K562 (cell line): Measurements from ENCODE around the gene CD38. TPM values are rescaled to one million over a fixed set of nuclear protein-coding genes. Genes with fewer than 3 reads are reported as not detected.
A peak's percentile ranks its signal among the peaks of the same experiment; 100 is the strongest.

Source experiments
- ATAC-seq: fragments of 200-7000 bp; cut with Tn5 transposase; 3 replicates; pipeline ENCODE4 v1.9.1; 2020; ENCODE audit warnings: moderate library complexity
- BruUV-seq: library from RNA; stranded (reverse); fragments of 400-500 nt; replicated peaks from 2 replicates; lab custom pipeline; 2021; lab: Mats Ljungman, UMichigan
- CTCF ChIA-PET: fragments of 300-600 bp; formaldehyde crosslinking; extraction: SDS; loops from one replicate; lab custom pipeline; 2021; ENCODE audit warnings: low intra/inter-chr PET ratio; lab: Yijun Ruan, JAX
- POLR2A ChIA-PET: fragments of 300-600, 350-650 bp; sonication (Branson Sonifier 250); formaldehyde crosslinking; extraction: SDS; loops from one replicate; lab custom pipeline; 2021; ENCODE audit warnings: antibody characterized with exemption, inconsistent platforms; lab: Yijun Ruan, JAX
- DNase-seq, 4 experiments: peaks; one replicate each; pipeline versions ENCODE4 v3.0.0 to v3.0.0-alpha.2; 2011 to 2018; ENCODE audit warnings: low spot score in 3 of 4, mixed read lengths in 3 of 4; ENCODE audit errors: extremely low read depth in 1 of 4
- FAIRE-seq: peaks from 2 replicates; lab custom pipeline; 2011; peaks lifted over from hg19 to GRCh38; lab: Jason Lieb, UNC
- H2AFZ ChIP-seq: 2 replicates; pipeline ENCODE4 v1.6.0; 2011; ENCODE audit warnings: low read depth, low read length, control low read depth, inconsistent platforms
- H3K27ac ChIP-seq: fragments of 200-600 bp; 3 replicates; pipeline ENCODE4 v1.8.0; 2011; ENCODE audit warnings: low read depth, mild to moderate bottlenecking, control low read depth, inconsistent platforms, low read length, moderate library complexity, mixed read lengths; ENCODE audit errors: extremely low read depth
- H3K27me3 ChIP-seq, 2 experiments: fragments of 300-600 bp in 1 of 2; 2 replicates in 1 of 2; 3 replicates in 1 of 2; pipeline versions ENCODE4 v1.6.0 to v1.8.0; 2011; ENCODE audit warnings: inconsistent platforms in 2 of 2, low read length in 2 of 2, mild to moderate bottlenecking in 1 of 2, mixed read lengths in 1 of 2, moderate library complexity in 1 of 2; ENCODE audit not compliant: control insufficient read depth in 2 of 2, insufficient read depth in 2 of 2
- H3K36me3 ChIP-seq: fragments of 300-600 bp; 3 replicates; pipeline ENCODE4 v1.8.0; 2011; ENCODE audit warnings: mild to moderate bottlenecking, low read length, inconsistent platforms; ENCODE audit not compliant: control insufficient read depth, insufficient read depth
- H3K4me1 ChIP-seq, 2 experiments: fragments of 200-600 bp in 1 of 2; replicated peaks in 1 of 2; 2 replicates in 1 of 2; 3 replicates in 1 of 2; pipeline versions ENCODE4 v1.5.1 to v1.8.0; 2011; ENCODE audit warnings: inconsistent platforms in 2 of 2, low read length in 2 of 2, mild to moderate bottlenecking in 1 of 2, mixed read lengths in 1 of 2, moderate library complexity in 1 of 2; ENCODE audit not compliant: control insufficient read depth in 2 of 2, insufficient read depth in 2 of 2
- H3K4me2 ChIP-seq: 2 replicates; pipeline ENCODE4 v1.6.1; 2011; ENCODE audit warnings: low read length, control low read depth, inconsistent platforms, mixed read lengths; ENCODE audit not compliant: insufficient read depth
- H3K4me3 ChIP-seq: fragments of 200-600 bp; sonication (generic), shearing (Covaris generic); 2 replicates; pipeline ENCODE4 v1.5.1; 2016; ENCODE audit warnings: control low read depth, inconsistent platforms
- H3K79me2 ChIP-seq: fragments of 200-600 bp; 3 replicates; pipeline ENCODE4 v1.8.0; 2011; ENCODE audit warnings: low read length, inconsistent platforms; ENCODE audit not compliant: control insufficient read depth, insufficient read depth
- H3K9ac ChIP-seq, 2 experiments: 2 replicates each; pipeline versions ENCODE4 v1.6.0 to v1.6.1; 2011; ENCODE audit warnings: low read depth in 2 of 2, low read length in 2 of 2, control low read depth in 1 of 2, inconsistent platforms in 1 of 2, mild to moderate bottlenecking in 1 of 2, mixed read lengths in 1 of 2; ENCODE audit not compliant: insufficient read depth in 1 of 2
- H3K9me1 ChIP-seq: one replicate; pipeline ENCODE4 v1.6.0; 2011; ENCODE audit warnings: inconsistent platforms, mild to moderate bottlenecking, low read length, moderate library complexity; ENCODE audit not compliant: control insufficient read depth, insufficient read depth
- H3K9me3 ChIP-seq: replicated peaks from 2 replicates; pipeline ENCODE4 v1.5.1; 2011; ENCODE audit warnings: low read depth, low read length, inconsistent platforms; ENCODE audit not compliant: control insufficient read depth, insufficient read depth
- H4K20me1 ChIP-seq: replicated peaks from 2 replicates; pipeline ENCODE4 v1.6.1; 2011; ENCODE audit warnings: low read length, inconsistent platforms, mixed read lengths; ENCODE audit not compliant: control insufficient read depth, insufficient read depth
- CCAR2 ChIP-seq: fragments of 200-400 bp; formaldehyde crosslinking; IDR thresholded peaks from 2 replicates; pipeline ENCODE4 v1.6.1; 2017; ENCODE audit warnings: mild to moderate bottlenecking, low read depth, low read length
- CREM ChIP-seq: IDR thresholded peaks from 2 replicates; pipeline ENCODE4 v1.6.1; 2014; ENCODE audit warnings: antibody characterized with exemption, low read depth
- ELF4 ChIP-seq: fragments of 450-650 bp; formaldehyde crosslinking; IDR thresholded peaks from 2 replicates; pipeline ENCODE4 v1.4.0; 2022; ENCODE audit warnings: missing genetic modification characterization
- L3MBTL2 ChIP-seq: fragments of 450-650 bp; IDR thresholded peaks from 2 replicates; pipeline ENCODE4 v1.6.1; 2016; ENCODE audit warnings: mild to moderate bottlenecking, moderate library complexity
- MYC ChIP-seq, 2 experiments: fragments of 250-450 bp in 1 of 2; sonication (Bioruptor Pico) in 1 of 2; IDR thresholded peaks; 2 replicates each; pipeline versions ENCODE4 v1.5.1 to v1.6.1; 2012 to 2021; ENCODE audit warnings: low read depth in 2 of 2, borderline replicate concordance in 1 of 2, improper control_type of control experiment in 1 of 2, low read length in 1 of 2, mild to moderate bottlenecking in 1 of 2, moderate library complexity in 1 of 2
- NCOA4 ChIP-seq: fragments of 450-650 bp; IDR thresholded peaks from 2 replicates; pipeline ENCODE4 v1.6.1; 2018; ENCODE audit warnings: mild to moderate bottlenecking; ENCODE audit not compliant: partially characterized antibody
- NELFE ChIP-seq: IDR thresholded peaks from 2 replicates; pipeline ENCODE4 v1.6.1; 2011; ENCODE audit warnings: mild to moderate bottlenecking; ENCODE audit not compliant: insufficient read depth, insufficient read length
- YY1 ChIP-seq, 3 experiments: IDR thresholded peaks; 2 replicates each; pipeline ENCODE4 v1.6.1; 2011; ENCODE audit warnings: low read length in 2 of 3, mild to moderate bottlenecking in 2 of 3, moderate library complexity in 2 of 3, borderline replicate concordance in 1 of 3, control low read depth in 1 of 3, low read depth in 1 of 3; ENCODE audit not compliant: insufficient read depth in 3 of 3, insufficient replicate concordance in 2 of 3, control insufficient read depth in 1 of 3, insufficient read length in 1 of 3; ENCODE audit errors: extremely low read depth in 1 of 3
- WGBS: fragments of 100-300 bp; shearing (Covaris generic); methylation state at CpG from one replicate; pipeline ENCODE4 v1.1.6; 2016; ENCODE audit warnings: low coverage, mixed read lengths; ENCODE audit not compliant: insufficient coverage; ENCODE audit errors: missing lambda C conversion rate; 5-methylcytosine and 5-hydroxymethylcytosine counted together
- in situ Hi-C: fragments of 300-500 bp; cut with MboI; formaldehyde crosslinking; loops from 4 replicates; pipeline ENCODE4 v1.15.0; 2018; ENCODE audit warnings: inconsistent platforms, mixed read lengths
- intact Hi-C: fragments of 100-400 bp; cut with micrococcal nuclease; formaldehyde crosslinking; loops from 2 replicates; pipeline ENCODE4 v1.14.2; 2022
- polyA plus RNA-seq, 8 experiments: library from polyadenylated mRNA; depleted of rRNA in 4 of 8; stranded (reverse) in 5 of 8; unstranded in 3 of 8; fragments of >200 nt; fragmentation: Nextera tagmentation in 2 of 8; fragmentation: Illumina TruSeq in 1 of 8; extraction: Ambion mirVana in 2 of 8; extraction: Trizol in 1 of 8; gene quantifications; 2 replicates each; pipeline versions ENCODE4 v1.2.1 to v1.2.3, GENCODE V29; 2011 to 2014; ENCODE audit warnings: inconsistent platforms in 1 of 8, missing spikeins in 1 of 8
- total RNA-seq, 7 experiments: library from RNA; depleted of rRNA in 6 of 7; stranded (reverse); fragments of >200 nt in 6 of 7; fragmentation: Illumina TruSeq in 2 of 7; extraction: Trizol in 2 of 7; gene quantifications; 2 replicates each; pipeline versions ENCODE4 v1.2.1 to v1.2.3, GENCODE V29; 2011 to 2021; ENCODE audit warnings: low replicate concordance in 1 of 7
- TF ChIP-seq, protein P1 (sequence below): fragments of 250-450 bp; sonication (Bioruptor Pico); IDR thresholded peaks from 2 replicates; pipeline ENCODE4 v1.5.0; 2021; ENCODE audit warnings: mild to moderate bottlenecking, borderline replicate concordance
- TF ChIP-seq, protein P2 (sequence below): fragments of 450-650 bp; IDR thresholded peaks from 2 replicates; pipeline ENCODE4 v1.6.1; 2016
- TF ChIP-seq, protein P3 (sequence below): fragments of 450-650 bp; IDR thresholded peaks from 2 replicates; pipeline ENCODE4 v1.6.1; 2016; ENCODE audit warnings: low read depth, mild to moderate bottlenecking, moderate library complexity

The CD38 gene
- total and polyA plus RNA-seq, 9 of the 15 experiments (the other 6 are each of a cell fraction or from before 2014, with no cell fraction given), result 0.04 to 0.06 (median 0.04) TPM; not detected in 5

DNA sequence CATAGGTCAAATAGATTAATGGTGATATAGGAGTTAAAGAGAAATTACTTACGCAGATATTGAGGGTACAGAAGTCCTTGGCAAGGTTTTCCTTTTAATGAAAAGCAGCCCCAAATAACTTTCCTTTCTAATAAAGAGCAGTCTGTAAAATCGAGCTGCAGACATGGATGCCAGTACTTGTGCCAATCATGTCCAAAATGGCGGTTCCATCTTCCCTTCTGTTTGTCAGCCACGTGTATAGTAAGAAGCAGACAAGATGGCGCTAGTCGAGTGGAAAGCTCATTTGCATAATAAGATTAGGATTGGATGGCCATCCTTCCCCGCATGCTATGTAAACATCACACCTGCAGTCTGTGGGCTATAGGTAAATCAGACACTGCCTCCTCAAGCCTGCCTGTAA lies 92.0 kb downstream of the CD38 start:
- WGBS, result 16% methylated on average over 7 of the region's 7 CpGs
- no peak overlapping the region for H3K4me3 ChIP-seq
- no peaks in the 10 kb centered on the region for H3K79me2 ChIP-seq
- no peak overlapping the region for H3K9ac ChIP-seq
- H2AFZ ChIP-seq, result peak overlapping the region; percentile 82
- H3K27ac ChIP-seq, result no peak overlapping the region
- no TSS peak for BruUV-seq
- H3K9me3 ChIP-seq, result no peaks in the 10 kb centered on the region; the same call in 1 of the 2 replicates
- peak; percentile 47; the same call in 2 of the 3 replicates for ATAC-seq
- H4K20me1 ChIP-seq, result no peaks in the 10 kb centered on the region
- FAIRE-seq, result peak; percentile 68
- intact Hi-C loops, result no loop called here
- no peaks in the 10 kb centered on the region for H3K9me1 ChIP-seq
- H3K27me3 ChIP-seq, result no peaks in the 10 kb centered on the region
- DNase-seq, result peak in 1 of 4 experiments; percentile 10
- TF ChIP-seq CCAR2 (no peak), L3MBTL2 (peak; percentile 28; the same call in 1 of the 2 replicates), NCOA4 (no peak), MYC (IDR thresholded peaks at IDR 0.05; ENCODE audit: low read depth, low read length) (peak; percentile 65; the same call in 1 of the 2 replicates), MYC (CRISPR knock-in tag; IDR thresholded peaks at IDR 0.05; ENCODE audit: borderline replicate concordance, low read depth) (no peak), ELF4 (no peak), CREM (no peak), NELFE (no peak), YY1 (IDR thresholded peaks at IDR 0.05; ENCODE audit: borderline replicate concordance in 1 of 3, control insufficient read depth in 1 of 3, extremely low read depth in 1 of 3, insufficient read depth in 3 of 3, insufficient read length in 1 of 3, insufficient replicate concordance in 2 of 3, low read depth in 1 of 3, low read length in 2 of 3) (peak in 1 of 3 experiments; percentile 84)
- TF ChIP-seq, protein P1, sequence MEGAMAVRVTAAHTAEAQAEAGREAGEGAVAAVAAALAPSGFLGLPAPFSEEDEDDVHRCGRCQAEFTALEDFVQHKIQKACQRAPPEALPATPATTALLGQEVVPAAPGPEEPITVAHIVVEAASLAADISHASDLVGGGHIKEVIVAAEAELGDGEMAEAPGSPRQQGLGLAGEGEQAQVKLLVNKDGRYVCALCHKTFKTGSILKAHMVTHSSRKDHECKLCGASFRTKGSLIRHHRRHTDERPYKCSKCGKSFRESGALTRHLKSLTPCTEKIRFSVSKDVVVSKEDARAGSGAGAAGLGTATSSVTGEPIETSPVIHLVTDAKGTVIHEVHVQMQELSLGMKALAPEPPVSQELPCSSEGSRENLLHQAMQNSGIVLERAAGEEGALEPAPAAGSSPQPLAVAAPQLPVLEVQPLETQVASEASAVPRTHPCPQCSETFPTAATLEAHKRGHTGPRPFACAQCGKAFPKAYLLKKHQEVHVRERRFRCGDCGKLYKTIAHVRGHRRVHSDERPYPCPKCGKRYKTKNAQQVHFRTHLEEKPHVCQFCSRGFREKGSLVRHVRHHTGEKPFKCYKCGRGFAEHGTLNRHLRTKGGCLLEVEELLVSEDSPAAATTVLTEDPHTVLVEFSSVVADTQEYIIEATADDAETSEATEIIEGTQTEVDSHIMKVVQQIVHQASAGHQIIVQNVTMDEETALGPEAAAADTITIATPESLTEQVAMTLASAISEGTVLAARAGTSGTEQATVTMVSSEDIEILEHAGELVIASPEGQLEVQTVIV (CRISPR knock-in tag), result no peak
- TF ChIP-seq, protein P2, sequence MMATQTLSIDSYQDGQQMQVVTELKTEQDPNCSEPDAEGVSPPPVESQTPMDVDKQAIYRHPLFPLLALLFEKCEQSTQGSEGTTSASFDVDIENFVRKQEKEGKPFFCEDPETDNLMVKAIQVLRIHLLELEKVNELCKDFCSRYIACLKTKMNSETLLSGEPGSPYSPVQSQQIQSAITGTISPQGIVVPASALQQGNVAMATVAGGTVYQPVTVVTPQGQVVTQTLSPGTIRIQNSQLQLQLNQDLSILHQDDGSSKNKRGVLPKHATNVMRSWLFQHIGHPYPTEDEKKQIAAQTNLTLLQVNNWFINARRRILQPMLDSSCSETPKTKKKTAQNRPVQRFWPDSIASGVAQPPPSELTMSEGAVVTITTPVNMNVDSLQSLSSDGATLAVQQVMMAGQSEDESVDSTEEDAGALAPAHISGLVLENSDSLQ, result peak; percentile 54; the same call in 1 of the 2 replicates
- TF ChIP-seq, protein P3, sequence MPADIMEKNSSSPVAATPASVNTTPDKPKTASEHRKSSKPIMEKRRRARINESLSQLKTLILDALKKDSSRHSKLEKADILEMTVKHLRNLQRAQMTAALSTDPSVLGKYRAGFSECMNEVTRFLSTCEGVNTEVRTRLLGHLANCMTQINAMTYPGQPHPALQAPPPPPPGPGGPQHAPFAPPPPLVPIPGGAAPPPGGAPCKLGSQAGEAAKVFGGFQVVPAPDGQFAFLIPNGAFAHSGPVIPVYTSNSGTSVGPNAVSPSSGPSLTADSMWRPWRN, result no peak
- POLR2A ChIA-PET, result no interaction called here
- no peaks in the 10 kb centered on the region for H3K36me3 ChIP-seq
- no peaks in the 10 kb centered on the region for H3K4me1 ChIP-seq
- CTCF ChIA-PET, result no interaction called here
- H3K4me2 ChIP-seq, result peak overlapping the region; percentile 22; the same call in 1 of the 2 replicates
- in situ Hi-C loops, result no loop called here
